Stomach smooth muscle (tissue), 2 donors: ENCODE measurements around the gene ALG1.

Experiments used
- H3K27ac ChIP-seq: one replicate; pipeline ENCODE4 v1.7.0; 2013; ENCODE audit warnings: mild to moderate bottlenecking, low read length, inconsistent platforms
- H3K27me3 ChIP-seq, 2 donors: one replicate each; pipeline ENCODE4 v1.7.0; 2013; ENCODE audit warnings: low read length in 2 of 2; ENCODE audit not compliant: insufficient read depth in 2 of 2, control insufficient read depth in 1 of 2
- H3K36me3 ChIP-seq, 2 donors: one replicate each; pipeline ENCODE4 v1.7.0; 2013; ENCODE audit warnings: low read length in 2 of 2; ENCODE audit not compliant: control insufficient read depth in 2 of 2, insufficient read depth in 2 of 2
- H3K4me1 ChIP-seq: one replicate; pipeline ENCODE4 v1.7.0; 2013; ENCODE audit warnings: low read length; ENCODE audit not compliant: control insufficient read depth, insufficient read depth
- H3K4me3 ChIP-seq, 2 donors: one replicate each; pipeline ENCODE4 v1.7.0; 2013; ENCODE audit warnings: low read length in 2 of 2
- H3K9ac ChIP-seq, 2 donors: one replicate each; pipeline ENCODE4 v1.7.0; 2013; ENCODE audit warnings: low read length in 2 of 2, mild to moderate bottlenecking in 1 of 2
- H3K9me3 ChIP-seq, 2 donors: one replicate each; pipeline ENCODE4 v1.7.0; 2013; ENCODE audit warnings: low read length in 2 of 2; ENCODE audit not compliant: control insufficient read depth in 2 of 2
- donor health status: healthy.
- donor health status: Pancreatic carcinoma.

Gene ALG1, protein sequence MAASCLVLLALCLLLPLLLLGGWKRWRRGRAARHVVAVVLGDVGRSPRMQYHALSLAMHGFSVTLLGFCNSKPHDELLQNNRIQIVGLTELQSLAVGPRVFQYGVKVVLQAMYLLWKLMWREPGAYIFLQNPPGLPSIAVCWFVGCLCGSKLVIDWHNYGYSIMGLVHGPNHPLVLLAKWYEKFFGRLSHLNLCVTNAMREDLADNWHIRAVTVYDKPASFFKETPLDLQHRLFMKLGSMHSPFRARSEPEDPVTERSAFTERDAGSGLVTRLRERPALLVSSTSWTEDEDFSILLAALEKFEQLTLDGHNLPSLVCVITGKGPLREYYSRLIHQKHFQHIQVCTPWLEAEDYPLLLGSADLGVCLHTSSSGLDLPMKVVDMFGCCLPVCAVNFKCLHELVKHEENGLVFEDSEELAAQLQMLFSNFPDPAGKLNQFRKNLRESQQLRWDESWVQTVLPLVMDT

DNA sequence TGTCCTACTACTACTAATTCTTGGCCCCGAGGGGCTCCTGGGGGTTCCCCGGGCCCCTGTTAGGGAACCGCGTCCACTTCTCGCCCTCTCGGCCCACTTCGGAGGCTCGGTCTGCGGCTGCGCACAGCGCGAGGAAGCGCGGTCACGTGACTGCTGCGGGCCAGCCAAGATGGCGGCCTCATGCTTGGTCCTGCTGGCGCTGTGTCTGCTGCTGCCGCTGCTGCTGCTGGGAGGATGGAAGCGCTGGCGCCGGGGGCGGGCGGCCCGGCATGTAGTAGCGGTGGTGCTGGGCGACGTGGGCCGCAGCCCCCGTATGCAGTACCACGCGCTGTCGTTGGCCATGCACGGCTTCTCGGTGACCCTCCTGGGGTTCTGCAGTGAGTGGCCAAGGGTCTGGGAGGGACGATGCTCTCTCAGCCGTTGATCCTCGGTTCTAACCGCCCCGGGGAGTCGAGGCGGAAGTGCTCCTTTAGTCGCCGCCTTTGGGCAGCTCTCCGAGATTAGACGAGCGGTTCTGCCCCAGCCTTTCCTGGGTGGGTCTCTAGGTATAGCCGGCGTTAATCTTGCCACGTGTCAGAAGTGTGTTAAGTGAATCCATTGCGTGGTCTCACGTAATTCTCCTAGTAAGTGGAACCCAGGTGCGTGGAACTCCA is at the start of gene ALG1:
TSS of gene ALG1 (plus strand) at position 163 of the 653 bp plus-strand sequence. CDS start at position 170, 7 bp downstream.
- Histone ChIP-seq H3K4me1 (peaks cover 17% of the 10 kb centered on the region), H3K9me3 (no peaks in the 10 kb centered on the region), H3K9ac (peak within 1 kb of the TSS; percentile 18 to 75), H3K27me3 (no peaks in the 10 kb centered on the region), H3K27ac (peak within 1 kb of the TSS; percentile 84), H3K4me3 (peak within 1 kb of the TSS; percentile 73 to 89), H3K36me3 (peaks cover 0 to 17% of the 10 kb centered on the region in 2 donors)

DNA sequence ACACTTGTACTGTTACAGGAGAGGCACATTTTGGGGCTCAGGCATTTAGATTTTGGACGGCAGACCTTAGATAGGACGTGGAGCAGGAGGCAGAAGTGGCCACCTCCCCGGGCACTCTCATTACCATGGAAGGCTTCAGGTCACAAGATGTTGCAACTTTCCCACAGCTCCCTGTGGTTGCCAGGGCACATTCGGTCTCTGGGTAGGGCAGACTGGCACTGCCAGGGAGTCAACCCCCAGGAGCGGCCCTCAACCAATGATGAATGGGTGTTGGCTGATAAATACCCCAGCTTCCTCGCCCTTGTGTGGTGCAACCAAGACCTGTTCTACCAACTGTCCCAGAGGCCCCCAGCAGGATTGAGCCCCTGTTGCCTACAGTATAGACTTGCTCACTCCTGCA is 49.1 kb upstream of the ALG1 start:
- Histone ChIP-seq H3K9ac (no peak overlapping the region), H3K4me3 (no peak overlapping the region), H3K9me3 (no peaks in the 10 kb centered on the region), H3K27ac (no peak overlapping the region), H3K4me1 (no peaks in the 10 kb centered on the region), H3K27me3 (no peaks in the 10 kb centered on the region), H3K36me3 (no peaks in the 10 kb centered on the region)

DNA sequence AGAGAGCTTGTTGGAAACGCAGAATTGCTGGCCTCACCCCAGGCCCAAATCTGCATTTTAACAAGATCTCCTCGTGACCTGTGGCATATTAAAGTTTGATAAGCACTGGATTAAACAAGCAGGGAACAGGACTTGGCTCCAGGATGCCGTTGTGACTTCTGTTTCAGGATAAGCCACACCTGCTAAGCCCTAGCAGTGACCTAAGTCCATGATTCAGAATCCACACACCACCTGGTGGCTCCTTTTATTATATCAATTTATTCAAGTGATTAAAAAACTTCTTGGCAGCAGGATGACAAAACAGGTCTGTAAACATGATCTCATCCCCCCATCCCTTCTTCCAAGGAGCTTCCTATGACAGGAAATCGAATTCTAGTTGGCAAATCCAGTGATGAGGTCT is 47.0 kb upstream of the ALG1 start:
- Histone ChIP-seq H3K9me3 (no peaks in the 10 kb centered on the region), H3K27ac (no peak overlapping the region), H3K9ac (no peak overlapping the region), H3K36me3 (no peaks in the 10 kb centered on the region), H3K27me3 (no peaks in the 10 kb centered on the region), H3K4me3 (no peak overlapping the region), H3K4me1 (no peaks in the 10 kb centered on the region)

DNA sequence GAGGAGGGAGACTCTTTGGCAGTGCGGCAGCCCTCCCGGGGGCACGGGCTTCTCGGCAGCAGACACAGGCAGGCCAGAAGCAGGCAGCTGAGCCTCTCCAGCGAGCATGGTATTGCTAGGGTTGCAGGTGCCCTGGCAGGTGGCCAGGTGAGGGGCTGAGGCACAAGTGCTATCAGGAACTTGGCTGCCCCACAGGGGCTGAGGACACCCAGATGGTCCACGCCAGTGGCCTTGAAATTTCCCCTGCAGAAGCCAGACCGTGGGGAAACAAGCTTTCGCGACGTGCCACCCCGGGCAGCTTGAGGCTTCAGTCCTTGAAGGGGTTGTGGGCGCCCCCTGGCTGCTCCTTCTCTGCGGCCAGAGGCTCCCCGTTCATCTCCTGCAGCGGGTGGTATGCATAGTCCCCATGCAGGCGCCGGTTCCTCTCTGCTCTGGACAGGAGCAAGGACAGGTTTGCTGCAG is 46.4 kb upstream of the ALG1 start:
- Histone ChIP-seq H3K27ac (no peak overlapping the region), H3K9ac (no peak overlapping the region)

DNA sequence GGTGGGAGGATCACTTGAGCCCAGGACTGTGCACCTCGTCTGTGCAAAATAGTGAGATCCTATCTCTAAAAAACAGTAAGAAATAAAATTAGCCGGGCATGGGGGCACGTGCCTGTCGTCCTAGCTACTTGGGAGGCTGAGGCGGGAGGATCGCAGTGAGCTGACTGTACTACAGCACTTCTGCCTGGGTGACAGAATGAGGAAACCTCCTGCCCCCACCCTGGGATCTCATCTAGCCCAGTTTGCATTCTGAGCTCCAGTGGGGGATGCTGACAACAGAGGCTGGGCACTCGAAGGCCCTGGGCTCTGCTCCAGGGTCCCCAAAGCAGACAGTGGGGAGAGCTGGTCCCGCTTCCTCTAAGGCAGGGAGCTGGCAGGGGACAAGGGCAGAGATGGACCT is 45.0 kb upstream of the ALG1 start:
- Histone ChIP-seq H3K4me3 (no peak overlapping the region), H3K9ac (no peak overlapping the region), H3K4me1 (no peaks in the 10 kb centered on the region), H3K27me3 (no peaks in the 10 kb centered on the region), H3K9me3 (no peaks in the 10 kb centered on the region), H3K27ac (no peak overlapping the region), H3K36me3 (peaks cover 0 to 2% of the 10 kb centered on the region in 2 donors)

More for the DNA sequence above, 46.4 kb upstream of the ALG1 start:
- H3K27me3 ChIP-seq: no peaks in the 10 kb centered on the region
- no peak overlapping the region for H3K4me3 ChIP-seq
- no peaks in the 10 kb centered on the region for H3K9me3 ChIP-seq
- H3K36me3 ChIP-seq: no peaks in the 10 kb centered on the region
- H3K4me1 ChIP-seq: no peaks in the 10 kb centered on the region

DNA sequence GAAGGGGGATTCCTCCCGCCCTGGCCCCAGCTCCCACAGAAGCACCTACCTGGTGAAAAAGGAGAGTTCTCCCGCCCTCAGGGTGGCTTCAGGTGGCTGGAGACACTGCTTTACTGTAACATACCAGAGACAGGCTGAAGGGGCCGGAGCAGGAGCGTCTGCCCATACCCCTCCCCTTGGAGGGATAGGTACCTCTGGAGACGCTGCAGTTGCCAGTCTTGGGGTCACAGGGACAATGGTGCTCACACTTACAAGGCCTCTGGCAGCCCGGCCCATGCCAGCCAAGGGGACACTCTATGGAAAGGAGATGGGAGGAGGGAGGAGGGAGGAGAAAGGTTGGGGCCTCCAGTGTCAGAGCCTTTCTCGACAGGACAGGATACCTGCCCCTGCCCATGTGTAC is 44.6 kb upstream of the ALG1 start:
- no peaks in the 10 kb centered on the region for H3K27me3 ChIP-seq
- H3K9me3 ChIP-seq: no peaks in the 10 kb centered on the region
- peaks cover 0 to 2% of the 10 kb centered on the region in 2 donors for H3K36me3 ChIP-seq
- no peak overlapping the region for H3K4me3 ChIP-seq
- H3K27ac ChIP-seq: no peak overlapping the region
- H3K9ac ChIP-seq: no peak overlapping the region
- H3K4me1 ChIP-seq: no peaks in the 10 kb centered on the region

DNA sequence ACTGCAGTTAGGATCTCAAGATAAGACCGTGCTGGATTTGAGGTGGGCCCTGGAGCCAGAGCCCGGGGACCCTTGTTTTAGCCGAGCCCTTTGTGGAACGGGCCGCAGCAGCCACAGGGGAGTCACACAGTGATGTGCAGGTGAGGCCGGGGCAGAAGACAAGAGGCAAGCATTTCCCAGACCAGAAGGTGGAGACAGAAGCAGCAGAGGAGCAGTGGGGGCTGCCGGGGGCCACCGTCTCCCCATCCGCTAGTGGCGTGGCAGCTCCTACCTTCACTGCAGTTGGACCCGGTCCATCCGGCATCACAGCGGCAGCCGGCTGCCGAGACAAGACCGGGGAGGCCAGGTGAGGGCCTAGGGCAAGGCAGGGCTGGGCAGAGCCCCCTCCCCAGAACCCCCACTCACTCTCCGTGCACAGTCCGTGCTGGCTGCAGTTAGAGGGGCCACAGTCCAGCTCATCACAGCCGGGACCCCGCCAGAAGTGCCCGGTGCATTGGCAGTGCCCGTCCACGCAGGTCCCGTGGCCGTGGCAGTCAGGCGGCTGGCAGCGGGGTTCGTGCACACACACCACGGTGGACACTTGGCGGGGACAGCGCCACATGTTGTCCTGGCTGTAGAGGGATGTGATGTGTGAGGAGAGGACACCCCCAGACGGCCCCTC is 43.9 kb upstream of the ALG1 start:
- H3K9me3 ChIP-seq: no peaks in the 10 kb centered on the region
- no peak overlapping the region for H3K9ac ChIP-seq
- no peak overlapping the region for H3K27ac ChIP-seq
- H3K27me3 ChIP-seq: no peaks in the 10 kb centered on the region
- peaks cover 3% of the 10 kb centered on the region for H3K4me1 ChIP-seq
- H3K36me3 ChIP-seq: peaks cover 0 to 2% of the 10 kb centered on the region in 2 donors
- H3K4me3 ChIP-seq: no peak overlapping the region

DNA sequence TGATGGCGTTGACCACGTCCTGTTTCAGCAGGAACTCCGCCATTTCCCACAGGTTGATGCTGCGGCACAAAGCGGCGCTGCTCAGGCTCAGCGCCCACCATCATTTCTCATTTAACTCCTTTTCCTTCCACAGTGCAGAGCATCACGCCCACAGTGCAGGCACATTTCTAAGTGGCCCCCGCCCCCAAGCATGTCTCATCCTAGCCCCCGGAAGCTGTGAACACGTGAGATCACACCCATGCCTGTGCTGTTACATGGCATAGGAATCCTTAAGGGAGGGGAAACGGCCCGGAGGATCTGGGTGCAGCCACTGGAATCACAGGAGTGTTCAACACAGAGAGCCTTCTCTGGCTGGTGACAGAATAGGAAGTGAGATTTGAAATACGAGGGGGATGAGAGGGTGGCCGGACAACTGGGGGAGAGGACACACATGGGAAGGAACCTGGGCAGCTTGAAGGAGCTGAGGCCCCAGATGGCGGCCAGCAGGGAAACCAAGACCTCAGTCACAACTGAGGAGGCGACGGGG is 42.6 kb upstream of the ALG1 start:
- no peaks in the 10 kb centered on the region for H3K9me3 ChIP-seq
- H3K27me3 ChIP-seq: no peaks in the 10 kb centered on the region
- H3K9ac ChIP-seq: no peak overlapping the region
- peaks cover 0 to 2% of the 10 kb centered on the region in 2 donors for H3K36me3 ChIP-seq
- H3K27ac ChIP-seq: no peak overlapping the region
- no peak overlapping the region for H3K4me3 ChIP-seq
- peaks cover 10% of the 10 kb centered on the region for H3K4me1 ChIP-seq

DNA sequence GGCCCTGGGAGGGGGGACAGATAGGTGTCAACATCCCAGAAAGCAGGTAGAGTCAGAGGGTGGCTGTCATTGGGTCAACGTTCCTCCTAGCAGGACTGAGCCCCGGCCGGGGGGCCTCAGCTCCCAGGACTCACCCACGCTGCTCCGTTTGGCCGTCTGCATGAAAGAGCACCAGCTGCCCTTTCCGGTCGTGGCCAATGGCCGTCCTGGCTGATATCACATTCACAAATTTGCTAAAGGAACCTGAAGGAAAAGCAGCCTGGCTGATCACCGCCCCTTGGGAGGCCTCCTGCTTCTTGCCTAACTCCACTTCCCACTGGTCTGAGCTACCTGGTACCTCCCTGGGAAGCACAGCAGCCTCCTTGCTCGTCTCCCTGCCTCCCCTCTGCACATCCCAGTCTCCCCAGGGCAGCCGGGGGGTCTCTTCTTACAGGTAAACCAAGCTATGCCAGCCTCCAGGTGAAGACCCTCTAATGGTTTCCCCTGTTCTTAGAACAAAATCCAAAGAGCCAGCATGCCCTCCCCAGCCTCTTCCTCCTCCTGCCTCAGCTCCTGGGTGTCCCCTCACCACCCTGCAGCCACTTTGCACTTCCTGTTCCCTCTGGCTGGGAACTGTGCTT is 41.3 kb upstream of the ALG1 start:
- peaks cover 15% of the 10 kb centered on the region for H3K4me1 ChIP-seq
- no peak overlapping the region for H3K4me3 ChIP-seq
- peaks cover 0 to 2% of the 10 kb centered on the region in 2 donors for H3K36me3 ChIP-seq
- H3K27me3 ChIP-seq: no peaks in the 10 kb centered on the region
- no peak overlapping the region for H3K27ac ChIP-seq
- no peak overlapping the region for H3K9ac ChIP-seq
- no peaks in the 10 kb centered on the region for H3K9me3 ChIP-seq

DNA sequence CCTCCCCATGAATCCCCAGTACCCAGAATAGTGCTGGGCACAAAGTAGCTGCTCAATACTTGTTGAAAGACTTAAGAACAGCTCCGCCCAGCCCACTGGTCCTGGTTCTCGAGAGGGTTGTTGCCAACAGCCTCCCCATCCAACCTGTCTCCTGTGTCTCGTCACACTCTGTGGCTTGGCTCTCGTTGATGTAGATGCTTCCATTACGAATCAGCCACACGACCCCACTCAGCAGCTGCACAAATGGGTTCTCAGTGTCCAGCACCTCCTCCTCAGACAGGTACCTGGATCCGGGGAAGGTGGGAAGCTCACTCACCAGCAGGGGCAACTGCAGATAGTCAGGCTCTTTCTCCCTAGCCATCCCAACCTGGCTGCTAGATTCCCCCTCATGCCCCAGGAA is 40.0 kb upstream of the ALG1 start:
- no peaks in the 10 kb centered on the region for H3K9me3 ChIP-seq
- H3K27ac ChIP-seq: no peak overlapping the region
- H3K27me3 ChIP-seq: no peaks in the 10 kb centered on the region
- H3K36me3 ChIP-seq: peaks cover 0 to 2% of the 10 kb centered on the region in 2 donors
- no peak overlapping the region for H3K9ac ChIP-seq
- H3K4me3 ChIP-seq: no peak overlapping the region
- H3K4me1 ChIP-seq: peaks cover 15% of the 10 kb centered on the region
